Measurements from ENCODE around the gene CHD9.

Gene CHD9

DNA sequence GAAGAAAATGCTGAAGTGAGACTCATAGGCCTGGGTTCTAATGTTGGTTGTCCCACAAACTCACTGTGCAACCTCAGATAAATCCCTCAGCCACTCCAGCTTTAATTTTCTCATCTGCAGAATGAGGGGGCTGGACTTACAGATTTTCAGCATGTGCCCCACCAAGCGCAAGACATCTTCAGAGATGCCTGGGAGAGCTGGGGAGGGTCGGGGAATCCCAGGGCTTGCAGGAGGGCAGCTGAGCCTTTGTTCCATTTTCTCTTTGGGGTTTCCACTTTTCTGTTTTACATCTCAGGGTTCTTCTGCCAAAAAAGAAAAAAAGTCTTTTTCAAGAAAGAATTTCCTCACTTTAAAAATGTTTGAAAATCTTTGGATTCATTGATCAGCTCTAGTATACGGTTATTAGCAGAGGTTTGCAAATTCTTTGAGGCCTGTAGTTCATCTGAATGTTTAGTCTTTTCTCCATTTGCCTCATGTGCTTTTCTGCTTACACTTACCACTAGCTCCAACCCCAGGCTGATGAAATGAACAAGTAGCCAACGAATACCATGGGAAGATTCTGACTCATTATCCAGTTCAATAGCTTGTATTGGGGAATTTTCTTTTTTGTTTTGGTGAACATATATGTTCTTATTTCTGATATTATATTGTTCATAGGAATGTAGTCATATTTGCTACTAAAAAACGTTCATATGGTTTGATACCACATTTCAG is 56.4 kb downstream of the CHD9 start:
- H3K36me3 ChIP-seq (ENCODE audit: control insufficient read depth, insufficient read depth, low read length), result no peaks in the 10 kb centered on the region
- H3K4me1 ChIP-seq (ENCODE audit: control insufficient read depth, insufficient read depth, low read length), result peaks cover 19% of the 10 kb centered on the region
- no peak overlapping the region for H3K4me3 ChIP-seq (ENCODE audit: low read length)
- H3K27me3 ChIP-seq (ENCODE audit: control insufficient read depth, insufficient read depth, low read length), result no peaks in the 10 kb centered on the region
- no peak overlapping the region for H3K9ac ChIP-seq (ENCODE audit: low read length)
- H3K9me3 ChIP-seq (ENCODE audit: control insufficient read depth, low read length), result no peaks in the 10 kb centered on the region

GRCh38 chr16:53112015-53112414 is 57.2 kb downstream of the CHD9 start:
- Histone ChIP-seq H3K9ac (ENCODE audit: low read length) (no peak overlapping the region), H3K4me1 (ENCODE audit: control insufficient read depth, insufficient read depth, low read length) (peaks cover 19% of the 10 kb centered on the region), H3K36me3 (ENCODE audit: control insufficient read depth, insufficient read depth, low read length) (no peaks in the 10 kb centered on the region), H3K4me3 (ENCODE audit: low read length) (no peak overlapping the region), H3K9me3 (ENCODE audit: control insufficient read depth, low read length) (no peaks in the 10 kb centered on the region), H3K27me3 (ENCODE audit: control insufficient read depth, insufficient read depth, low read length) (no peaks in the 10 kb centered on the region)

GRCh38 chr16:53115047-53115446 is 60.3 kb downstream of the CHD9 start:
- no peaks in the 10 kb centered on the region for H3K9me3 ChIP-seq (ENCODE audit: control insufficient read depth, low read length)
- H3K4me3 ChIP-seq (ENCODE audit: low read length), result no peak overlapping the region
- H3K36me3 ChIP-seq (ENCODE audit: control insufficient read depth, insufficient read depth, low read length), result no peaks in the 10 kb centered on the region
- no peak overlapping the region for H3K9ac ChIP-seq (ENCODE audit: low read length)
- H3K4me1 ChIP-seq (ENCODE audit: control insufficient read depth, insufficient read depth, low read length), result peaks cover 19% of the 10 kb centered on the region
- no peaks in the 10 kb centered on the region for H3K27me3 ChIP-seq (ENCODE audit: control insufficient read depth, insufficient read depth, low read length)

- Histone ChIP-seq H3K27me3 (ENCODE audit: control insufficient read depth, insufficient read depth, low read length) (no peaks in the 10 kb centered on the region), H3K4me1 (ENCODE audit: control insufficient read depth, insufficient read depth, low read length) (peaks cover 19% of the 10 kb centered on the region), H3K9ac (ENCODE audit: low read length) (no peak overlapping the region), H3K36me3 (ENCODE audit: control insufficient read depth, insufficient read depth, low read length) (no peaks in the 10 kb centered on the region), H3K4me3 (ENCODE audit: low read length) (no peak overlapping the region), H3K9me3 (ENCODE audit: control insufficient read depth, low read length) (no peaks in the 10 kb centered on the region)
These were observed 61.0 kb downstream of the CHD9 start for GRCh38 chr16:53115773-53116172.

DNA sequence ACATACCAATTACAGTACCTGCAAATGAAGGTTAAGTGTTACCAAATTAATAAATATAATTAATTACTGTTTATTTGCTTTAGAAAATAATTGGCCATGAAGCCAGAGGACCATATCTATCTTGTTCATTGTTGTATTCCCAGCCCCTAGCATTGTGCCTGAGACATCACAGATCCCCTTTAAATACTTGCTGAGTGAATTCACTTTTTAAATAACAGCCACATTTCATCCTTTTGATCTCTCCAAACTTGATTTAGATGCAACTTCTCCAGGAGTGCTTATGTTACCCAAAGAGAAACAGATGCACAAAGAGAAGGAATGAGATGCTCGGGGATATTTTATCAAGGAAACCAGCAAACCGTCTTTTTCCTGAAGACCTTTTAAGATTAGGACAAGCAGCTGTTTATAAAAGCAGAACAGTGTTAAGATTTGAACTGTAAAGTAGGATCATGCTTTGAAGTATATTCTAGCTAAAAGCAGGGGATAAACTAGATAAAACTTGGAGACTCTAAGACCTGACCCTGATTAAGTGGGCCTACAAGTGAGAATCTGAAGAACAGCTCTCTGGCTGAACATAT is 66.3 kb downstream of the CHD9 start:
- Histone ChIP-seq H3K4me1 (ENCODE audit: control insufficient read depth, insufficient read depth, low read length) (no peaks in the 10 kb centered on the region), H3K9ac (ENCODE audit: low read length) (no peak overlapping the region), H3K4me3 (ENCODE audit: low read length) (no peak overlapping the region), H3K36me3 (ENCODE audit: control insufficient read depth, insufficient read depth, low read length) (no peaks in the 10 kb centered on the region), H3K27me3 (ENCODE audit: control insufficient read depth, insufficient read depth, low read length) (no peaks in the 10 kb centered on the region), H3K9me3 (ENCODE audit: control insufficient read depth, low read length) (no peaks in the 10 kb centered on the region)

DNA sequence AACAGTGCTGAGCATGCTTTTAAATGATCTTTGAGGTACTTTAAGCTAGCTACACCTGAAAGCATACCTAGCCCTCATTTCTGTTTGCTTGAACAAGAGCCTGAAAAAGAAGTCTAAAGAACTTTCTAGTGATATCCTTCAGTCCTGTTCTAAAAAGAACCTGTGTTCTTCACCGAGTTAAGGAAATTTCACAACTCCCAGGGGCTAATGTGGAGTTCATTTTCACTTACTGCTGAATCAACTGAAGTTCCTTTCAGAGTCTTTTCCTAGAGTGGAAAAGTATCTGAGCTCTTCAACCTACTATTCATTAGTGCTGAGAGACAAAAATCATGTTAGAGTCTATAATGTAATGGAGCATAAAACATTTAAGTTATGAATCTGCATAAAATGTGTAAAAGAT is 66.9 kb downstream of the CHD9 start:
- Histone ChIP-seq H3K9ac (ENCODE audit: low read length) (no peak overlapping the region), H3K4me3 (ENCODE audit: low read length) (no peak overlapping the region)

DNA sequence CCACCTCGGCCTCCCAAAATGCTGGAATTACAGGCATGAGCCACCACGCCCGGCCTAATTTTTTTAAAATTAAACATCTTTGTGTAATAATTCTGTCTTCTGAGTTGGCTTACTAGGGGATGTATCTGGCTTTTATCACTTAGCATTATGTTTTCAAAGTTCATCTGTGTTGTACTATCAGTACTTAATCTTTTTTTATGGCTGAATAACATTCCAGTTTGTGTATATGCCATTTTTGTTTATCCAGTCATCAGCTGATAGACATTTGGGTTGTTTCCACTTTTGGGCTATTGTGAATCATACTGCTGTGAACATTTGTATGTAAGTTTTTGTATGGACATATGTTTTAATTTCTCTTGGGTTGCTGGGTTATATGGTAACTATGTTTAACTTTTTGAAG is 69.0 kb downstream of the CHD9 start:
- H3K9me3 ChIP-seq (ENCODE audit: control insufficient read depth, low read length), result no peaks in the 10 kb centered on the region
- no peak overlapping the region for H3K4me3 ChIP-seq (ENCODE audit: low read length)
- no peaks in the 10 kb centered on the region for H3K36me3 ChIP-seq (ENCODE audit: control insufficient read depth, insufficient read depth, low read length)
- H3K4me1 ChIP-seq (ENCODE audit: control insufficient read depth, insufficient read depth, low read length), result no peaks in the 10 kb centered on the region
- H3K9ac ChIP-seq (ENCODE audit: low read length), result no peak overlapping the region
- no peaks in the 10 kb centered on the region for H3K27me3 ChIP-seq (ENCODE audit: control insufficient read depth, insufficient read depth, low read length)

More for the DNA sequence above, 66.9 kb downstream of the CHD9 start:
- Histone ChIP-seq H3K9me3 (ENCODE audit: control insufficient read depth, low read length) (no peaks in the 10 kb centered on the region), H3K36me3 (ENCODE audit: control insufficient read depth, insufficient read depth, low read length) (no peaks in the 10 kb centered on the region), H3K4me1 (ENCODE audit: control insufficient read depth, insufficient read depth, low read length) (no peaks in the 10 kb centered on the region), H3K27me3 (ENCODE audit: control insufficient read depth, insufficient read depth, low read length) (no peaks in the 10 kb centered on the region)

GRCh38 chr16:53126390-53126789 is 71.6 kb downstream of the CHD9 start:
- Histone ChIP-seq H3K27me3 (ENCODE audit: control insufficient read depth, insufficient read depth, low read length) (no peaks in the 10 kb centered on the region), H3K9ac (ENCODE audit: low read length) (no peak overlapping the region), H3K4me3 (ENCODE audit: low read length) (no peak overlapping the region), H3K4me1 (ENCODE audit: control insufficient read depth, insufficient read depth, low read length) (peaks cover 7% of the 10 kb centered on the region), H3K36me3 (ENCODE audit: control insufficient read depth, insufficient read depth, low read length) (no peaks in the 10 kb centered on the region), H3K9me3 (ENCODE audit: control insufficient read depth, low read length) (no peaks in the 10 kb centered on the region)

- H3K27me3 ChIP-seq (ENCODE audit: control insufficient read depth, insufficient read depth, low read length), result no peaks in the 10 kb centered on the region
- peaks cover 13% of the 10 kb centered on the region for H3K4me1 ChIP-seq (ENCODE audit: control insufficient read depth, insufficient read depth, low read length)
- no peaks in the 10 kb centered on the region for H3K9me3 ChIP-seq (ENCODE audit: control insufficient read depth, low read length)
- H3K36me3 ChIP-seq (ENCODE audit: control insufficient read depth, insufficient read depth, low read length), result no peaks in the 10 kb centered on the region
- peak overlapping the region; percentile 32 for H3K4me3 ChIP-seq (ENCODE audit: low read length)
- H3K9ac ChIP-seq (ENCODE audit: low read length), result peak overlapping the region; percentile 92
These were observed 74.7 kb downstream of the CHD9 start for GRCh38 chr16:53129281-53130158.

DNA sequence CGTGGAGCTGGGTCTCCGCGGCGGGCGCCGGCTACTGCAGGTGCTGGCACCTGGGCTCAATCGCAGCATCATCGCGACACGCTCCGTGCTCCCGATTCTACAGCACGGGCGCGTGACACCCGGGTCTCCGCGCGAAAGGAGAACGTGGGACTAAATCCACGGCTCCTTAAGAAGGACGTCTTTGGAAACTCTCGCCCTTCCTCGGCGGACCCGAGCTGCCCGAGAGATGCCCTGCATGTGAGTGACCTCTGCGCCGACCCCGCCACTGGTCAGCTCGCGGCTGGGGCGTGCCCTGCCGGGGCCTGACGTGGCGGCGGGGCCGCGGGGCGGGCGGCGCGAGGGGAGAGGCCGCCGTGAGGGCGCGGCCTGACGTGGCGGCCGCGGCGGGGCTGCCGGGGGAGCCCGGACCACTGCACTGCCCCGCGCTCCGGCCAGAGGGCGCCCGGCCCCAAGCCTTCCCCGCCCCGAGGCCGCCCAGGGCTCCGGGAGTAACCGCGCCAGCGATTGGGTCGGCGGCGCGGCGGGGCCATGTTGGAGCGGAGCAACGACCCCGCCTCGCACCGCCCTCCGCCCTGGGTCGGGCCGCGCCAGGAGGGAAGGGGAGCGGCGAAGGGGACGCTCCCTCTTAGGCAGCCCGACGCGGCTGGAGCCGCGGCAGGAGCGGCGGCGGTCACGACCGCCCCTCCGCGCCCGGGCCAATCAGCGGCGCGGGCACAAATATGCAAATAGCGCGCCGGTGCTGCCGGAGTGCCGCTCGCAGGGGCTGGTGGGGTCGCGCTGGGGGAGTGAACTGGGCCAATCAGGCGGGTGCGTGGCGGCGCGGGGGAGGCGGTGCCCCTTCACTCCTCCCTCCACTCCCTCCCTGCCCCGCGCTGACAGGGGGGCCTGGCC is 75.6 kb downstream of the CHD9 start:
- Histone ChIP-seq H3K9ac (ENCODE audit: low read length) (peak overlapping the region; percentile 92), H3K4me1 (ENCODE audit: control insufficient read depth, insufficient read depth, low read length) (peaks cover 13% of the 10 kb centered on the region), H3K9me3 (ENCODE audit: control insufficient read depth, low read length) (no peaks in the 10 kb centered on the region), H3K36me3 (ENCODE audit: control insufficient read depth, insufficient read depth, low read length) (no peaks in the 10 kb centered on the region), H3K27me3 (ENCODE audit: control insufficient read depth, insufficient read depth, low read length) (no peaks in the 10 kb centered on the region), H3K4me3 (ENCODE audit: low read length) (peak overlapping the region; percentile 32)

DNA sequence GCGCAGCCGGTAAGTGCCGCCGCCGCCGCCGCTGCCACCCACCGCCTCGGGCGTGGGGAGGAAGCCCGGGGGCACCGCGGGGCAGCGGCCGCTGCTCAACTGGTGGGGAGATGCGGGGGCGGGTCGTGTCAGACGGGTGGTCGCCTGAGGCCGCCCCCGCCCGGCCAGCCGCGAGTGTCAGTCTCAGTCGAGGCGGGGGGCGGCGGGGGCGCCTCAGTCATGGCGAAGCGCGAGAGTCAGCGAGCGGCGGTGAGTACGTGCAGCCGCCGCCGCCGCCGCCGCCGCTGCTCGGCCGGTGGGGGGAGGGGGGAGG is 76.2 kb downstream of the CHD9 start:
- Histone ChIP-seq H3K27me3 (ENCODE audit: control insufficient read depth, insufficient read depth, low read length) (no peaks in the 10 kb centered on the region), H3K9me3 (ENCODE audit: control insufficient read depth, low read length) (no peaks in the 10 kb centered on the region), H3K4me1 (ENCODE audit: control insufficient read depth, insufficient read depth, low read length) (peaks cover 13% of the 10 kb centered on the region), H3K9ac (ENCODE audit: low read length) (peak overlapping the region; percentile 60), H3K36me3 (ENCODE audit: control insufficient read depth, insufficient read depth, low read length) (no peaks in the 10 kb centered on the region), H3K4me3 (ENCODE audit: low read length) (no peak overlapping the region)
